Gastrocnemius medialis (tissue), 4 donors: ENCODE measurements around the gene TMTC2.

ENCODE experiments used
- CTCF ChIP-seq, 5 experiments: fragments of 450-650 bp in 3 of 5; fragments of 200-600 bp in 2 of 5; sonication (generic) in 2 of 5; IDR thresholded peaks in 4 of 5; conservative IDR thresholded peaks in 1 of 5; 1 replicate in 4 of 5; 2 replicates in 1 of 5; pipeline ENCODE4 v1.5.1; 2016 to 2019; ENCODE audit warnings: antibody characterized with exemption in 5 of 5, mild to moderate bottlenecking in 3 of 5, moderate library complexity in 3 of 5
- POLR2A ChIP-seq, 2 donors: fragments of 450-650 bp; IDR thresholded peaks; one replicate each; pipeline ENCODE4 v1.6.1; 2017; ENCODE audit warnings: antibody characterized with exemption in 2 of 2, mild to moderate bottlenecking in 2 of 2, moderate library complexity in 2 of 2

- TF ChIP-seq CTCF (IDR thresholded peaks at IDR 0.05 in 4 of 5, conservative IDR thresholded peaks at IDR 0.05 in 1 of 5) (no peak), POLR2A (IDR thresholded peaks at IDR 0.05) (no peak)
These were observed 322.0 kb downstream of the TMTC2 start for GRCh38 chr12:83008703-83009102.
